WI38 (cell line): ENCODE results near the gene DDX1.

Experiments used
- H3K4me3 ChIP-seq: 2 replicates; pipeline ENCODE4 v1.5.1; 2011; ENCODE audit warnings: low read depth, mild to moderate bottlenecking, control low read depth, low read length
- TF ChIP-seq, protein P1 (sequence below): IDR thresholded peaks from 2 replicates; pipeline ENCODE4 v1.5.1; 2012; ENCODE audit warnings: low read depth, mild to moderate bottlenecking, control low read depth, low read length

The DDX1 gene

DNA sequence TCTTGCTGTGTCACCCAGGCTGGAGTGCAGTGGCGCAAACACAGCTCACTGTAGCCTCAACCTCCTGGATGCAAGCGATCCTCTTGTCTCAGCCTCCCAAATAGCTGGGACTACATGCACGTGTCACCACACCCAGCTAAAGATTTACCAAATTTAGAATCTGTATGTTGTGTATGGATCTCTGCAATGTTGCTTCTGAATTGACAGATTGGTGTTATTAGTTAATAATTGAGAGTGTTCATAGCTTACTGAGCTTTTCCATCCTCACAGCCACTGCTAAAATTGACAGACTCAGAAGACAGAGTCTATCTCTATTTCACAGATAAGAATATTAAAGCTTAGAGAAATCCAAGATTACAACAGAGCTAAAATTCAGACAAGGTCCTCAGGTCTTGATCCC lies 26.3 kb upstream of the DDX1 start:
- TF ChIP-seq, protein P1, sequence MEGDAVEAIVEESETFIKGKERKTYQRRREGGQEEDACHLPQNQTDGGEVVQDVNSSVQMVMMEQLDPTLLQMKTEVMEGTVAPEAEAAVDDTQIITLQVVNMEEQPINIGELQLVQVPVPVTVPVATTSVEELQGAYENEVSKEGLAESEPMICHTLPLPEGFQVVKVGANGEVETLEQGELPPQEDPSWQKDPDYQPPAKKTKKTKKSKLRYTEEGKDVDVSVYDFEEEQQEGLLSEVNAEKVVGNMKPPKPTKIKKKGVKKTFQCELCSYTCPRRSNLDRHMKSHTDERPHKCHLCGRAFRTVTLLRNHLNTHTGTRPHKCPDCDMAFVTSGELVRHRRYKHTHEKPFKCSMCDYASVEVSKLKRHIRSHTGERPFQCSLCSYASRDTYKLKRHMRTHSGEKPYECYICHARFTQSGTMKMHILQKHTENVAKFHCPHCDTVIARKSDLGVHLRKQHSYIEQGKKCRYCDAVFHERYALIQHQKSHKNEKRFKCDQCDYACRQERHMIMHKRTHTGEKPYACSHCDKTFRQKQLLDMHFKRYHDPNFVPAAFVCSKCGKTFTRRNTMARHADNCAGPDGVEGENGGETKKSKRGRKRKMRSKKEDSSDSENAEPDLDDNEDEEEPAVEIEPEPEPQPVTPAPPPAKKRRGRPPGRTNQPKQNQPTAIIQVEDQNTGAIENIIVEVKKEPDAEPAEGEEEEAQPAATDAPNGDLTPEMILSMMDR: no peak
- H3K4me3 ChIP-seq: no peak overlapping the region

DNA sequence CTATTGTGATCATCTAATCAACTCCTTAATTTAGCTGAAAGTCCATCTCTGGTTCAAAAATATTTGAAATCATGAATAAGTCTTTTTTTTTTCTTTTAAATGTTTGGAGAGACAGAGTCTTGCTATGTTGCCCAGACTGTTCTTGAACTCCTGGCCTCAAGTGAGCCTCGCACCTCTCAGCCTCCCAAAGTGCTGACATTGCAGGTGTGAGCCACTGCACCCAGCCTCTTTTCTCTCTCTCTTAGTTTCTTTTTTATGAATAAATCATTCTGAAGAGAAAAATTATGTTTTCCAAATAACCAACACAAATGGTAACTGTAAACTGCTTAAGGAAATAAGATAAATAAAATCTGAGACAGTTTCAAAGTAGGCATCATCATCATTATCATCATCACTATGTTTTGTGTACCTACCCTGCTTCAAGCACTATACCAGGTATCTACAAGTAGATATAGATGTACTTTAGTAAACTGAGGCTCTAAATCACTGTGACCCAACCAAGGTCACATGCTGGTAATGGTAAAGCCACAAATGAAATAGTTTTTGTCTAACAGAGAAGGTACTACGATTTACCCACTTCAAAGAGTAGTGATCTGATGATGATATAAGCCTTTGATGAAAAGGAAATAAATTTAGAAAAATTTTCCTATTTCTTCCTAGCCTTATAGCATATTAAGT lies 25.5 kb upstream of the DDX1 start:
- TF ChIP-seq, protein P1: no peak

DNA sequence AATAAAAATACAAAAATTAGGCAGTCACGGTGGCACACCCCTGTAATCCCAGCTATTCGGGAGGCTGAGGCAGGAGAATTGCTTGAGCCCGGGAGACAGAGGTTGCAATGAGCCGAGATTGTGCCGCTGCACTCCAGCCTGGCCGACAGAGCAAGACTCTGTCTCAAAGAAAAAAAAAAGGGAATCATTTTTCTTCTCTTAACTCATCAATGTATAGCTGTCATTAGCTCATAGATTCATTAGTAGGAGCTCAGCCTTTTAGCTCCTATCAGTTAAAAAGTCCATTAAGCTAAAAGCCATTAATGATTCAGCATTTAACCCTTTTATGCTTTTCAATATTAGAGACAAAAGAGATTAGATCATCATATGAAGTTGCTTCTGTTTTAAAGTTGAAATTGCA lies 24.8 kb upstream of the DDX1 start:
- TF ChIP-seq, protein P1: no peak
- H3K4me3 ChIP-seq: no peak overlapping the region

More for the DNA sequence above, 25.5 kb upstream of the DDX1 start:
- no peak overlapping the region for H3K4me3 ChIP-seq

DNA sequence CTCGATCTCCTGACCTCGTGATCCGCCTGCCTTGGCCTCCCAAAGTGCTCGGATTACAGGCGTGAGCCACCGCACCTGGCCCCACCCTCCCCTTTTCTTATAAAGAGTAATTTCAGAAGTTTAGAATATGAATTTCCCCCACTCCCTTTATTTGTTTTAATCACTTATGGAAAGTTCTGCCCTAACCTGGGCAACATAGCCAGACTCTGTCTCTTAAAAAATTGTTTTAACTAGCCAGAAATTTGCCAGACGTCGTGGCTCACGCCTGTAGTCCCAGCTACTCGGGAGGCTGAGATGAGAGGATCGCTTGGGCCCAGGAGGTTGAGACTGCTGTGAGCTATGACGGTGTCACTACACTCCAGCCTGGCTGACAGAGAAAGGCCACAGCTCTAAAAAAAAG lies 22.8 kb upstream of the DDX1 start:
- no peak overlapping the region for H3K4me3 ChIP-seq

DNA sequence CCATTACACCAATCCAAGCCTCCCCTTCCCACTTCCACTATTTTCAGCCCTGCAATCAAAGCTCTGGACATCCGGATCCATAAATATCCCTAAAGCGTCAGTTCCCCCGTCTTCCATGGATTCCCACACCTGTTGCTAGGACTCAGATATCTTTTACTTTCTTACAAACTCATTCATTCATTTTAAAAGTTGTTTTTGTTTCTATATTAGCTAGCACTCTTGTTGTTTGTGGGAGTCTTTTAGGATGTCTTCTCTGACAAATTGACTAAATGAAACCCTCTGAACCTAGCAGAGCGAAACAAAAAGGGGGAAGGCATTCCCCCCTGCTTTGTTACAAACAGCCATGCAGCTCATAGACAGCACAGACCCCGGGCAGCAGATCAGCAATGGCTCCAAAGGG lies 21.6 kb upstream of the DDX1 start:
- TF ChIP-seq, protein P1: no peak
- H3K4me3 ChIP-seq: no peak overlapping the region

More for the DNA sequence above, 22.8 kb upstream of the DDX1 start:
- TF ChIP-seq, protein P1: no peak

DNA sequence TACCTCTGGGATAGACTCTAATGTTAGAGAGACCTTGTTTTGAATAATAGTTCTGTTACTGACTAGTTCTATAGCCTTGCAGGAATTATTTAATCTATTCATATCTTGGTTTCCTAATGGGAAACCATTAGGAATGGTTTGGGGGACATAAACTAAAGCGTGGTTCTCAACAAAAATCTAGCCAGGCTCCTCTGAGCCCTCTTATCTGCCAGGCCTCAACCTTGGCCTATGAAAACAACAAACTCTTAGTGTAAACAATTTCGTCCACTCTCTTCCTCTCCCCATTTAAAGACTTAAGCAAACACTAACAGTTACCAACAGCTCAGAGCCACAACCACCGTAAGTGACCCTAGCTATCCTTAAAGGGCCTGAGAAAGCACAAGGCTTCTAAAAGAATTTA lies 19.9 kb upstream of the DDX1 start:
- no peak overlapping the region for H3K4me3 ChIP-seq
- TF ChIP-seq, protein P1: no peak

DNA sequence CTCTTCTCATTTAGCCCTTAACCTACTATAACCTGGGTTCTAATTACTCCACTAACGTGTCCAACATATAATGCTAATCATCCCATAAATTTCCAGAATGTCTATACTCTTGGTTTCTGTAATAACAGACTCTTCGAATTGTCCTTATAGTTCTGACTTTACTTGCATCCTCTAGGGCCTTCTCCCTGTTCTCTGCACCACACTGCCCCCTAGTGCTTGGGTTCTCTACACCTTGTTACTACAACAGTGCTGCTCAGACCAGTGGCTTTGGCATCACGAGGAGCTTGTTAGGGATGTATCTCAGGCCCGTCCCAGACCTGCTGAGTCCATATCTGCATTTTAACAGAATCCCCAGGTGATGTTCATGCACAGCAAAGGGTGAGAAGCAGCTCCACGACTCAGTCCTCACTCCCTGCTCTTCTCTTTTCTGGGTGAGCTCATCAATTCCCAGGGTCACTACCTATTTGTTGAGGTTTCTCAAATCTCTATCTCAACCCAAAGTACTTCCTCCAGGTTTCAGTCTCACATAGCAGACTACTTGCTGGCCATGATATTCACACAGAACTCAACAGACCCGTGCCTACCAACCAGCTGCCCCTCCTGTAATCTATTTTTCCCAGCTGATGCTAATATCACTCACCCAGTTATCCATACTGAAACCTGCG lies 14.5 kb upstream of the DDX1 start:
- TF ChIP-seq, protein P1: peak; percentile 83

More for the DNA sequence above, 14.5 kb upstream of the DDX1 start:
- H3K4me3 ChIP-seq: no peak overlapping the region
